Loucy (cell line): ENCODE results near the gene ARHGDIG.

ENCODE experiments used
- H2AFZ ChIP-seq: fragments of 200-600 bp; sonication (generic); 2 replicates; pipeline ENCODE4 v1.6.0; 2016; ENCODE audit warnings: antibody characterized with exemption, mild to moderate bottlenecking, low read length, moderate library complexity
- H3F3A ChIP-seq: fragments of 200-600 bp; 2 replicates; pipeline ENCODE4 v1.6.0; 2016; ENCODE audit warnings: antibody characterized with exemption, low read depth, mild to moderate bottlenecking
- H3K27me3 ChIP-seq: fragments of 200-600 bp; sonication (generic); 2 replicates; pipeline ENCODE4 v1.6.1; 2014; ENCODE audit warnings: low read length, mild to moderate bottlenecking; ENCODE audit not compliant: insufficient read depth, poor library complexity, severe bottlenecking
- H3K36me3 ChIP-seq: fragments of 200-600 bp; sonication (generic); 2 replicates; pipeline ENCODE4 v1.6.1; 2016; ENCODE audit warnings: low read length; ENCODE audit not compliant: insufficient read depth
- H3K4me1 ChIP-seq: fragments of 200-600 bp; sonication (generic); 2 replicates; pipeline ENCODE4 v1.5.1; 2014; ENCODE audit warnings: low read length, mild to moderate bottlenecking; ENCODE audit not compliant: insufficient read depth, poor library complexity, severe bottlenecking
- H3K4me2 ChIP-seq: fragments of 200-600 bp; sonication (generic); 2 replicates; pipeline ENCODE4 v1.6.0; 2014; ENCODE audit warnings: antibody characterized with exemption, low read length, low read depth, mild to moderate bottlenecking; ENCODE audit not compliant: poor library complexity, severe bottlenecking
- H3K4me3 ChIP-seq: fragments of 200-600 bp; sonication (generic); 2 replicates; pipeline ENCODE4 v1.5.1; 2014; ENCODE audit warnings: low read length, mild to moderate bottlenecking, mixed read lengths; ENCODE audit not compliant: poor library complexity, severe bottlenecking
- H3K79me2 ChIP-seq: fragments of 200-600 bp; sonication (generic); 2 replicates; pipeline ENCODE4 v1.6.1; 2014; ENCODE audit warnings: low read length; ENCODE audit not compliant: insufficient read depth
- H3K9ac ChIP-seq: fragments of 200-600 bp; sonication (generic); 2 replicates; pipeline ENCODE4 v1.6.0; 2014; ENCODE audit warnings: mild to moderate bottlenecking, low read depth, low read length, moderate library complexity; ENCODE audit not compliant: poor library complexity, severe bottlenecking
- H3K9me2 ChIP-seq: fragments of 200-600 bp; sonication (generic); replicated peaks from 2 replicates; pipeline ENCODE4 v1.6.1; 2016; ENCODE audit warnings: low read depth, low read length, mixed read lengths
- H3K9me3 ChIP-seq: fragments of 200-600 bp; sonication (generic); 2 replicates; pipeline ENCODE4 v1.6.1; 2014; ENCODE audit warnings: mild to moderate bottlenecking, antibody characterized with exemption, low read length, low read depth; ENCODE audit not compliant: insufficient read depth
- H4K20me1 ChIP-seq: fragments of 200-600 bp; sonication (generic); 2 replicates; pipeline ENCODE4 v1.6.0; 2014; ENCODE audit warnings: antibody characterized with exemption, low read length, mild to moderate bottlenecking; ENCODE audit not compliant: insufficient read depth, poor library complexity, severe bottlenecking
- CTCF ChIP-seq: fragments of 200-600 bp; sonication (generic); conservative IDR thresholded peaks from 2 replicates; pipeline ENCODE4 v1.5.1; 2014; ENCODE audit warnings: mild to moderate bottlenecking, antibody characterized with exemption, low read length
- EZH2phosphoT487 ChIP-seq: fragments of 200-600 bp; IDR thresholded peaks from 2 replicates; pipeline ENCODE4 v1.6.1; 2018; ENCODE audit warnings: antibody characterized with exemption, mild to moderate bottlenecking, moderate library complexity, borderline replicate concordance

Gene ARHGDIG

GRCh38 chr16:285146-286055 lies 5.0 kb downstream of the ARHGDIG start:
- Histone ChIP-seq H3K9ac (no peak overlapping the region), H3K4me1 (no peaks in the 10 kb centered on the region), H3K4me3 (no peak overlapping the region), H3F3A (no peaks in the 10 kb centered on the region), H2AFZ (no peak overlapping the region), H4K20me1 (no peaks in the 10 kb centered on the region), H3K9me2 (no peaks in the 10 kb centered on the region), H3K79me2 (no peaks in the 10 kb centered on the region), H3K9me3 (no peaks in the 10 kb centered on the region), H3K27me3 (no peaks in the 10 kb centered on the region), H3K36me3 (peaks cover 5% of the 10 kb centered on the region; the same call in 1 of the 2 replicates), H3K4me2 (no peak overlapping the region)
- TF ChIP-seq EZH2phosphoT487 (no peak), CTCF (no peak)

- no peaks in the 10 kb centered on the region for H3F3A ChIP-seq
- no peak overlapping the region for H3K4me2 ChIP-seq
- H4K20me1 ChIP-seq: no peaks in the 10 kb centered on the region
- H3K9ac ChIP-seq: no peak overlapping the region
- no peak overlapping the region for H2AFZ ChIP-seq
- H3K79me2 ChIP-seq: no peaks in the 10 kb centered on the region
- no peaks in the 10 kb centered on the region for H3K9me3 ChIP-seq
- H3K9me2 ChIP-seq: no peaks in the 10 kb centered on the region
- peaks cover 5% of the 10 kb centered on the region; the same call in 1 of the 2 replicates for H3K36me3 ChIP-seq
- no peaks in the 10 kb centered on the region for H3K27me3 ChIP-seq
- H3K4me3 ChIP-seq: no peak overlapping the region
- no peak for TF ChIP-seq EZH2phosphoT487
- no peak for TF ChIP-seq CTCF
- no peaks in the 10 kb centered on the region for H3K4me1 ChIP-seq
Observed at GRCh38 chr16:286491-287297, 6.3 kb downstream of the ARHGDIG start.

- Histone ChIP-seq H3K4me1 (no peaks in the 10 kb centered on the region), H3K36me3 (peaks cover 5% of the 10 kb centered on the region; the same call in 1 of the 2 replicates)
- TF ChIP-seq CTCF: no peak; the same call in 1 of the 2 replicates
- no peak for TF ChIP-seq EZH2phosphoT487
Observed at GRCh38 chr16:287298-287811, 7.0 kb downstream of the ARHGDIG start.

More at GRCh38 chr16:287298-287811, 7.0 kb downstream of the ARHGDIG start:
- Histone ChIP-seq H3K9me2 (no peaks in the 10 kb centered on the region), H3K4me2 (no peak overlapping the region), H3K79me2 (no peaks in the 10 kb centered on the region), H2AFZ (no peak overlapping the region), H3K9me3 (no peaks in the 10 kb centered on the region), H3K4me3 (no peak overlapping the region), H3K9ac (no peak overlapping the region), H3F3A (no peaks in the 10 kb centered on the region), H3K27me3 (no peaks in the 10 kb centered on the region), H4K20me1 (no peaks in the 10 kb centered on the region)
